GM19351 (cell line): ENCODE results near the gene ITGB1BP1.
A peak's percentile ranks its signal among the peaks of the same experiment; 100 is the strongest.

Experiments
- ATAC-seq: cut with Tn5 transposase; IDR thresholded peaks from one replicate; pipeline ENCODE4 v1.9.1; 2021; ENCODE audit warnings: mild to moderate bottlenecking, moderate library complexity; ENCODE audit not compliant: unreplicated experiment

The ITGB1BP1 gene

GRCh38 chr2:9423100-9423921 is at the start of gene ITGB1BP1, which contains the start of gene CPSF3:
Gene ITGB1BP1 (minus strand): TSS chr2:9423528. CDS start chr2:9418697, 4,831 bp downstream.
Gene CPSF3 (plus strand): TSS chr2:9423654. CDS start chr2:9423774, 120 bp downstream.
- ATAC-seq: peak; percentile 80

GRCh38 chr2:9472511-9472910 is 49.2 kb upstream of the ITGB1BP1 start:
- no peak for ATAC-seq

- no peak for ATAC-seq
These were observed 47.9 kb upstream of the ITGB1BP1 start for GRCh38 chr2:9471206-9471605.

GRCh38 chr2:9467687-9468086 is 44.4 kb upstream of the ITGB1BP1 start:
- no peak for ATAC-seq

GRCh38 chr2:9466147-9466683 is 42.9 kb upstream of the ITGB1BP1 start:
- ATAC-seq: no peak

- no peak for ATAC-seq
These were observed 41.8 kb upstream of the ITGB1BP1 start for GRCh38 chr2:9465170-9465569.

GRCh38 chr2:9463698-9464034 is 40.3 kb upstream of the ITGB1BP1 start:
- peak; percentile 96 for ATAC-seq

GRCh38 chr2:9462886-9463697 is 39.8 kb upstream of the ITGB1BP1 start:
- ATAC-seq: peak; percentile 26

- ATAC-seq: no peak
These were observed 39.0 kb upstream of the ITGB1BP1 start for GRCh38 chr2:9462313-9462712.

- no peak for ATAC-seq
These were observed 37.8 kb upstream of the ITGB1BP1 start for GRCh38 chr2:9461079-9461478.

- ATAC-seq: no peak
These were observed 37.2 kb upstream of the ITGB1BP1 start for GRCh38 chr2:9460441-9461017.

- no peak for ATAC-seq
These were observed 27.9 kb upstream of the ITGB1BP1 start for GRCh38 chr2:9451231-9451630.

- ATAC-seq: no peak
These were observed 21.8 kb upstream of the ITGB1BP1 start for GRCh38 chr2:9445089-9445488.

- no peak for ATAC-seq
These were observed 20.2 kb upstream of the ITGB1BP1 start for GRCh38 chr2:9443526-9443925.

- ATAC-seq: no peak
These were observed 18.2 kb upstream of the ITGB1BP1 start for GRCh38 chr2:9441556-9441955.

GRCh38 chr2:9440058-9440727 is 16.9 kb upstream of the ITGB1BP1 start:
- ATAC-seq: no peak

- no peak for ATAC-seq
These were observed 16.2 kb upstream of the ITGB1BP1 start for GRCh38 chr2:9439536-9439935.

GRCh38 chr2:9434489-9434888 is 11.2 kb upstream of the ITGB1BP1 start:
- no peak for ATAC-seq

- no peak for ATAC-seq
These were observed 7.3 kb upstream of the ITGB1BP1 start for GRCh38 chr2:9430316-9431293.
